ENCODE measurements around the gene HTRA2.

HTRA2 gene

GRCh38 chr2:74515981-74516633, 13.6 kb upstream of the HTRA2 start:
- no peak for DNase-seq (ENCODE audit: low spot score)

- DNase-seq (ENCODE audit: low spot score) = no peak
Measured at GRCh38 chr2:74516650-74517049, 13.1 kb upstream of the HTRA2 start.

- DNase-seq (ENCODE audit: low spot score) = no peak
Measured at GRCh38 chr2:74522516-74522915, 7.2 kb upstream of the HTRA2 start.

GRCh38 chr2:74524005-74524404, 5.7 kb upstream of the HTRA2 start:
- no peak for DNase-seq (ENCODE audit: low spot score)

- no peak for DNase-seq (ENCODE audit: low spot score)
Measured at GRCh38 chr2:74524955-74525716, 4.6 kb upstream of the HTRA2 start.

- DNase-seq (ENCODE audit: low spot score) = peak; percentile 67
Measured at GRCh38 chr2:74525717-74526648, 3.8 kb upstream of the HTRA2 start, which contains the start of gene DQX1. DQX1 (minus strand) TSS chr2:74526231; CDS start chr2:74525729, 502 bp downstream.

GRCh38 chr2:74526649-74527230, 3.0 kb upstream of the HTRA2 start:
- DNase-seq (ENCODE audit: low spot score) = no peak

GRCh38 chr2:74527741-74528140, 2.0 kb upstream of the HTRA2 start:
- DNase-seq (ENCODE audit: low spot score) = no peak

- no peak for DNase-seq (ENCODE audit: low spot score)
Measured at GRCh38 chr2:74528600-74529356, 955 bp upstream of the HTRA2 start.

GRCh38 chr2:74530239-74531187, 780 bp downstream of the HTRA2 start:
- peak; percentile 34 for DNase-seq (ENCODE audit: low spot score)

- DNase-seq (ENCODE audit: low spot score) = no peak
Measured at GRCh38 chr2:74531666-74532065, 1.9 kb downstream of the HTRA2 start.

GRCh38 chr2:74532222-74532621, 2.5 kb downstream of the HTRA2 start:
- DNase-seq (ENCODE audit: low spot score) = peak; percentile 62

- DNase-seq (ENCODE audit: low spot score) = no peak
Measured at GRCh38 chr2:74533464-74533863, 3.7 kb downstream of the HTRA2 start.

- DNase-seq (ENCODE audit: low spot score) = no peak
Measured at GRCh38 chr2:74534411-74534810, 4.7 kb downstream of the HTRA2 start.

GRCh38 chr2:74535440-74535965, 5.8 kb downstream of the HTRA2 start:
- no peak for DNase-seq (ENCODE audit: low spot score)

- no peak for DNase-seq (ENCODE audit: low spot score)
Measured at GRCh38 chr2:74536166-74536950, 6.6 kb downstream of the HTRA2 start.

GRCh38 chr2:74537140-74537539, 7.4 kb downstream of the HTRA2 start:
- no peak for DNase-seq (ENCODE audit: low spot score)

GRCh38 chr2:74538881-74539339, 9.2 kb downstream of the HTRA2 start:
- DNase-seq (ENCODE audit: low spot score) = no peak

GRCh38 chr2:74540291-74540690, 10.6 kb downstream of the HTRA2 start:
- DNase-seq (ENCODE audit: low spot score) = no peak
